Thoracic aorta (tissue), 2 donors: ENCODE data around the gene CPHXL. TPM values are rescaled to one million over a fixed set of nuclear protein-coding genes. Genes with fewer than 3 reads are reported as not detected.

Source experiments
- ATAC-seq: fragments of 150-250 bp; one replicate; pipeline ENCODE4 v1.8.0; 2017; ENCODE audit warnings: low read depth; ENCODE audit not compliant: insufficient number of reproducible peaks, low FRiP score
- DNase-seq: peaks from one replicate; pipeline ENCODE4 v3.0.0-alpha.2; 2020; ENCODE audit warnings: low spot score
- H3K27ac ChIP-seq, 2 donors: fragments of 200-600 bp; sonication (generic); 1 replicate in 1 of 2; 2 replicates in 1 of 2; pipeline ENCODE4 v1.5.1; 2016; ENCODE audit warnings: mild to moderate bottlenecking in 2 of 2, moderate library complexity in 2 of 2
- H3K27me3 ChIP-seq: fragments of 200-600 bp; sonication (generic); replicated peaks from 2 replicates; pipeline ENCODE4 v1.6.0; 2016; ENCODE audit warnings: mild to moderate bottlenecking; ENCODE audit not compliant: insufficient read depth
- H3K36me3 ChIP-seq: fragments of 200-600 bp; sonication (generic); one replicate; pipeline ENCODE4 v1.5.1; 2016
- H3K4me1 ChIP-seq, 2 donors: fragments of 200-600 bp; sonication (generic); 1 replicate in 1 of 2; 2 replicates in 1 of 2; pipeline versions ENCODE4 v1.5.1 to v1.6.0; 2016; ENCODE audit warnings: low read depth in 2 of 2, mild to moderate bottlenecking in 1 of 2; ENCODE audit not compliant: control insufficient read depth in 1 of 2
- H3K4me3 ChIP-seq: fragments of 200-600 bp; sonication (generic); 2 replicates; pipeline ENCODE4 v1.5.1; 2016; ENCODE audit warnings: mild to moderate bottlenecking
- H3K9me3 ChIP-seq: fragments of 200-600 bp; sonication (generic); 2 replicates; pipeline ENCODE4 v1.5.1; 2016
- CTCF ChIP-seq: fragments of 200-600 bp; sonication (generic); IDR thresholded peaks from one replicate; pipeline ENCODE4 v1.5.1; 2019; ENCODE audit warnings: antibody characterized with exemption
- total RNA-seq, 2 donors: library from RNA; depleted of rRNA; stranded (reverse); fragments of >200 nt; gene quantifications; one replicate each; pipeline versions ENCODE4 v1.1.0 to v1.2.3, GENCODE V29; 2016

Gene CPHXL
- total RNA-seq, 2 donors from 2014 or later: not detected

- ATAC-seq: no peak
- Histone ChIP-seq H3K4me1 (no peaks in the 10 kb centered on the region), H3K9me3 (no peaks in the 10 kb centered on the region), H3K36me3 (no peaks in the 10 kb centered on the region), H3K4me3 (no peak overlapping the region), H3K27me3 (no peaks in the 10 kb centered on the region), H3K27ac (no peak overlapping the region)
- no peak for TF ChIP-seq CTCF
- no peak for DNase-seq
Observed at GRCh38 chr16:75762746-75763145, 36.5 kb upstream of the CPHXL start.

DNA sequence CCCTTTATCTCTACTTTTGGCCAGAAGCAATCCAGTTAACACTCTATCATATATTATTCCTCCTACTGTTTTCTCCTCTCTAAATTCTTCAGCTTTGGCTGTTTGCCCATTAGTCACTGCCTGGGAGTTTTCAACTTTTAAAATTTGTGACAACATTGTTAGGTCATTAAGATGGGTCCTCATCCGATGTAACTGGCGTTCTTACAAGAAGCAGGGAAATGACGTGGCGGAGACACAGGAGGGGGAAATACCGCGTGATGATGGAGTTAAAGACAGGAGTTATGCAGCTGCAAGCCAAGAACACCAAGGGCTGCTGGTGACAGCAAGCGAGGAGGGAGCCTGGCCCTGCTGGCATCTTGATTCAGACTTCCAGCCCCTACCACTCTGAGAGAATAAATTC is 34.8 kb upstream of the CPHXL start:
- TF ChIP-seq CTCF: no peak
- Histone ChIP-seq H3K36me3 (no peaks in the 10 kb centered on the region), H3K27ac (no peak overlapping the region), H3K4me3 (no peak overlapping the region), H3K4me1 (no peaks in the 10 kb centered on the region), H3K27me3 (no peaks in the 10 kb centered on the region), H3K9me3 (no peaks in the 10 kb centered on the region)
- DNase-seq (no peak), ATAC-seq (no peak)

DNA sequence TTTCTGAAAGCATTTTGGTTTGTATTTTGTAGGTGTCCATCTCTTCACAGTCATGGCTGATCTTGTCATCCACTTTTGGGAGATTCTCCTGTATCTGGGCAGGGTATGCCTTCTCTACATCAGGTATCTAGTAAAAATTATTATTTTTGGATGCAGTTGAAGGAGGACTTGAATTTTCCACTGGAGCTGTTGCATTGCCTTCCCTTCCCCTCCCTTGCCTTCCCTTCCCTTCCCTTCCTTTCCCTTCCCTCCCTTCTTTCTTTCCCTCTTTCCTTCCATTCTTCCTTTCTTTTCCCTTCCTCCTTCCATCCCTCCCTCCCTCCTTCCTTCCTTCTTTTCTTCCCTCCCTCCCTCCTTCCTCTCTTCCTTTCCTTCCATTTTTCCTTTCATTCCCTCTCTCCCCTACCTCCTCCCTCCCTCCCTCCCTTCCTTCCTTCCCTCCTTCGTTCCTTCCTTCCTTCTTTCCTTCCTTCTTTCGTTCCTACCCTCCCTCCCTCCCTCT is 33.8 kb upstream of the CPHXL start:
- H3K4me1 ChIP-seq: no peaks in the 10 kb centered on the region
- no peak for TF ChIP-seq CTCF
- no peaks in the 10 kb centered on the region for H3K27me3 ChIP-seq
- DNase-seq (no peak), ATAC-seq (no peak)
- H3K36me3 ChIP-seq: no peaks in the 10 kb centered on the region
- H3K27ac ChIP-seq: no peak overlapping the region
- no peak overlapping the region for H3K4me3 ChIP-seq
- H3K9me3 ChIP-seq: no peaks in the 10 kb centered on the region

DNA sequence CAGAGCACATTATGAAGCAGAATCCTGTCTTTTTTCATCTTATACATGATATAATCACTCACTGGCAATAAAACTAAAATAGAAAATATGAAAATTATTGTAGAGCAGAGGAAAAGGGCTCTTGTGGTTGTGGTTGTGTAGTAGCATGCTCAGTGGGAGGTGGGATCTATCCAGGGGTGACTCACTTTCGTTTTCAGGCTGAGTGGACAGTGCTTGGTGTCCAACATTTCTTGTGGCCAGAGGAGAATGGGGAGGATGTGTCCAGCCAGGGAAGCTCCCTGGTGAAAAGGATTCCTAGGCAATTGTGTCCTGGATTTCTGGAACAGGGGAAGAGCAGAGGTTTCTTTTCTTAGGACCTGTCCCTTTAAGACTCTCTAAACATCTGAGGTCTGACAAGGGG is 31.9 kb upstream of the CPHXL start:
- no peaks in the 10 kb centered on the region for H3K4me1 ChIP-seq

GRCh38 chr16:75754141-75754540 is 27.9 kb upstream of the CPHXL start:
- no peak overlapping the region for H3K27ac ChIP-seq
- no peaks in the 10 kb centered on the region for H3K9me3 ChIP-seq
- TF ChIP-seq CTCF: no peak
- no peak for DNase-seq
- no peaks in the 10 kb centered on the region for H3K36me3 ChIP-seq
- no peak for ATAC-seq
- H3K27me3 ChIP-seq: no peaks in the 10 kb centered on the region
- H3K4me3 ChIP-seq: no peak overlapping the region
- no peaks in the 10 kb centered on the region for H3K4me1 ChIP-seq

More for the DNA sequence above, 31.9 kb upstream of the CPHXL start:
- Histone ChIP-seq H3K27me3 (no peaks in the 10 kb centered on the region), H3K27ac (no peak overlapping the region), H3K4me3 (no peak overlapping the region), H3K9me3 (no peaks in the 10 kb centered on the region), H3K36me3 (no peaks in the 10 kb centered on the region)
- ATAC-seq (no peak), DNase-seq (no peak)
- no peak for TF ChIP-seq CTCF
